ENCODE data around the gene TMEM140.
"Not testable (repeated sequence)": the region's sequence is repeated elsewhere in the genome, so short reads cannot be mapped to it uniquely, and the experiment has no call there.

The TMEM140 gene

GRCh38 chr7:135164357-135165061 lies 16.6 kb downstream of the TMEM140 start:
- no peak for ATAC-seq
- Mint-ChIP-seq H3K27me3 (no peaks in the 10 kb centered on the region), H3K4me1 (peaks cover 67% of the 10 kb centered on the region), H3K36me3 (ENCODE audit: low read depth) (peaks cover 75% of the 10 kb centered on the region), H3K27ac (peak overlapping the region; percentile 25), H3K9me3 (peaks cover 8% of the 10 kb centered on the region), H3K4me3 (no peak overlapping the region)
- no peak for DNase-seq

- no peak for DNase-seq
- peaks cover 60% of the 10 kb centered on the region for H3K4me1 Mint-ChIP-seq
- no peak overlapping the region for H3K4me3 Mint-ChIP-seq
- H3K27me3 Mint-ChIP-seq, result no peaks in the 10 kb centered on the region
- peak overlapping the region; percentile 52 for H3K27ac Mint-ChIP-seq
- H3K36me3 Mint-ChIP-seq (ENCODE audit: low read depth), result peaks cover 70% of the 10 kb centered on the region
- ATAC-seq, result no peak
- peaks cover 8% of the 10 kb centered on the region for H3K9me3 Mint-ChIP-seq
Observed at GRCh38 chr7:135165862-135166261, 18.0 kb downstream of the TMEM140 start.

- Mint-ChIP-seq H3K36me3 (ENCODE audit: low read depth) (peaks cover 64% of the 10 kb centered on the region), H3K4me3 (no peak overlapping the region), H3K27ac (peak overlapping the region; percentile 52), H3K4me1 (peaks cover 58% of the 10 kb centered on the region), H3K27me3 (no peaks in the 10 kb centered on the region), H3K9me3 (peaks cover 8% of the 10 kb centered on the region)
- no peak for DNase-seq
- ATAC-seq, result no peak
Observed at GRCh38 chr7:135166338-135166990, 18.6 kb downstream of the TMEM140 start.

GRCh38 chr7:135167365-135167917 lies 19.6 kb downstream of the TMEM140 start:
- peaks cover 60% of the 10 kb centered on the region for H3K4me1 Mint-ChIP-seq
- peaks cover 3% of the 10 kb centered on the region for H3K9me3 Mint-ChIP-seq
- H3K27me3 Mint-ChIP-seq, result no peaks in the 10 kb centered on the region
- peak overlapping the region; percentile 46 for H3K4me3 Mint-ChIP-seq
- H3K36me3 Mint-ChIP-seq (ENCODE audit: low read depth), result peaks cover 55% of the 10 kb centered on the region
- DNase-seq, result no peak
- H3K27ac Mint-ChIP-seq, result peak overlapping the region; percentile 97
- ATAC-seq, result no peak

GRCh38 chr7:135168001-135168400 lies 20.1 kb downstream of the TMEM140 start:
- Mint-ChIP-seq H3K27me3 (no peaks in the 10 kb centered on the region), H3K36me3 (ENCODE audit: low read depth) (peaks cover 49% of the 10 kb centered on the region), H3K4me1 (peaks cover 60% of the 10 kb centered on the region), H3K4me3 (peak overlapping the region; percentile 94), H3K27ac (peak overlapping the region; percentile 97), H3K9me3 (no peaks in the 10 kb centered on the region)
- no peak for DNase-seq
- no peak for ATAC-seq

- Mint-ChIP-seq H3K27ac (peak overlapping the region; percentile 97), H3K36me3 (ENCODE audit: low read depth) (peaks cover 46% of the 10 kb centered on the region), H3K9me3 (no peaks in the 10 kb centered on the region), H3K4me1 (peaks cover 59% of the 10 kb centered on the region), H3K27me3 (no peaks in the 10 kb centered on the region), H3K4me3 (peak overlapping the region; percentile 94)
- DNase-seq (no peak), ATAC-seq (no peak)
Observed at GRCh38 chr7:135168489-135169140, 20.7 kb downstream of the TMEM140 start.

GRCh38 chr7:135169141-135169963 lies 21.5 kb downstream of the TMEM140 start:
- ATAC-seq (peak; percentile 62), DNase-seq (peak; percentile 77)
- H3K9me3 Mint-ChIP-seq, result no peaks in the 10 kb centered on the region
- H3K4me1 Mint-ChIP-seq, result peaks cover 57% of the 10 kb centered on the region
- H3K4me3 Mint-ChIP-seq, result peak overlapping the region; percentile 94
- H3K27ac Mint-ChIP-seq, result peak overlapping the region; percentile 97
- peaks cover 41% of the 10 kb centered on the region for H3K36me3 Mint-ChIP-seq (ENCODE audit: low read depth)
- no peaks in the 10 kb centered on the region for H3K27me3 Mint-ChIP-seq

- Mint-ChIP-seq H3K4me3 (peak overlapping the region; percentile 94), H3K4me1 (peaks cover 55% of the 10 kb centered on the region), H3K27ac (peak overlapping the region; percentile 97), H3K27me3 (no peaks in the 10 kb centered on the region), H3K36me3 (ENCODE audit: low read depth) (peaks cover 40% of the 10 kb centered on the region), H3K9me3 (no peaks in the 10 kb centered on the region)
- DNase-seq, result no peak
- ATAC-seq, result no peak
Observed at GRCh38 chr7:135169964-135170273, 22.0 kb downstream of the TMEM140 start.

- H3K9me3 Mint-ChIP-seq, result no peaks in the 10 kb centered on the region
- ATAC-seq, result peak; percentile 88
- DNase-seq, result peak; percentile 94
- H3K27ac Mint-ChIP-seq, result peak within 1 kb of the TSS; percentile 97
- H3K36me3 Mint-ChIP-seq (ENCODE audit: low read depth), result peaks cover 35% of the 10 kb centered on the region
- H3K27me3 Mint-ChIP-seq, result no peaks in the 10 kb centered on the region
- H3K4me3 Mint-ChIP-seq, result peak within 1 kb of the TSS; percentile 94
- peaks cover 55% of the 10 kb centered on the region for H3K4me1 Mint-ChIP-seq
Observed at GRCh38 chr7:135170274-135170997, 22.6 kb downstream of the TMEM140 start, which contains the start of gene CYREN. CYREN (minus strand) TSS chr7:135170707; CDS start chr7:135168922, 1,785 bp downstream.

- not testable (repeated sequence) for DNase-seq, H3K9me3 Mint-ChIP-seq, ATAC-seq, H3K27me3 Mint-ChIP-seq
- peak overlapping the region; percentile 92 for H3K27ac Mint-ChIP-seq
- peaks cover 29% of the 10 kb centered on the region for H3K36me3 Mint-ChIP-seq (ENCODE audit: low read depth)
- peak overlapping the region; percentile 94 for H3K4me3 Mint-ChIP-seq
- peaks cover 53% of the 10 kb centered on the region for H3K4me1 Mint-ChIP-seq
Observed at GRCh38 chr7:135170998-135171481, 23.2 kb downstream of the TMEM140 start.

- H3K27ac Mint-ChIP-seq, result peak overlapping the region; percentile 92
- not testable (repeated sequence) for DNase-seq, ATAC-seq, H3K9me3 Mint-ChIP-seq, H3K27me3 Mint-ChIP-seq
- H3K4me3 Mint-ChIP-seq, result peak overlapping the region; percentile 94
- peaks cover 22% of the 10 kb centered on the region for H3K36me3 Mint-ChIP-seq (ENCODE audit: low read depth)
- peaks cover 47% of the 10 kb centered on the region for H3K4me1 Mint-ChIP-seq
Observed at GRCh38 chr7:135171581-135172291, 23.9 kb downstream of the TMEM140 start.

GRCh38 chr7:135173916-135174315 lies 26.0 kb downstream of the TMEM140 start:
- H3K27ac Mint-ChIP-seq; DNase-seq; H3K9me3 Mint-ChIP-seq; H3K4me3 Mint-ChIP-seq; ATAC-seq; H3K27me3 Mint-ChIP-seq; H3K36me3 Mint-ChIP-seq (ENCODE audit: low read depth): not testable (repeated sequence)
- H3K4me1 Mint-ChIP-seq, result peaks cover 27% of the 10 kb centered on the region

- DNase-seq (no peak), ATAC-seq (no peak)
- Mint-ChIP-seq H3K9me3 (peaks cover under 1% of the 10 kb centered on the region), H3K4me3 (no peak overlapping the region), H3K27me3 (no peaks in the 10 kb centered on the region), H3K27ac (no peak overlapping the region), H3K4me1 (peaks cover 17% of the 10 kb centered on the region), H3K36me3 (ENCODE audit: low read depth) (peaks cover under 1% of the 10 kb centered on the region)
Observed at GRCh38 chr7:135174941-135175340, 27.1 kb downstream of the TMEM140 start.
